Tibial artery (tissue), 4 donors: ENCODE measurements around the gene CSNK1D.
A peak's percentile ranks its signal among the peaks of the same experiment; 100 is the strongest.
"Not testable (repeated sequence)": the region's sequence is repeated elsewhere in the genome, so short reads cannot be mapped to it uniquely, and the experiment has no call there.

ENCODE experiments used
- DNase-seq, 2 donors: peaks; one replicate each; pipeline ENCODE4 v3.0.0-alpha.2; 2019
- H3K27ac ChIP-seq, 2 donors: fragments of 200-600 bp; sonication (generic) in 1 of 2; 1 replicate in 1 of 2; 2 replicates in 1 of 2; pipeline ENCODE4 v1.5.1; 2018 to 2019; ENCODE audit warnings: mild to moderate bottlenecking in 1 of 2
- H3K27me3 ChIP-seq, 2 donors: fragments of 200-600 bp; sonication (generic) in 1 of 2; one replicate each; pipeline versions ENCODE4 v1.5.1 to v1.6.0; 2016 to 2019
- H3K36me3 ChIP-seq, 3 donors: fragments of 200-600 bp; sonication (generic) in 2 of 3; one replicate each; pipeline ENCODE4 v1.5.1; 2016 to 2019; ENCODE audit warnings: mild to moderate bottlenecking in 2 of 3
- H3K4me1 ChIP-seq, 4 donors: fragments of 200-600 bp; sonication (generic) in 2 of 4; 1 replicate in 3 of 4; 2 replicates in 1 of 4; pipeline ENCODE4 v1.5.1; 2016 to 2019
- H3K4me3 ChIP-seq, 2 donors: fragments of 200-600 bp; sonication (generic) in 1 of 2; 1 replicate in 1 of 2; 2 replicates in 1 of 2; pipeline ENCODE4 v1.5.1; 2018 to 2019; ENCODE audit warnings: mild to moderate bottlenecking in 2 of 2
- H3K9me3 ChIP-seq, 3 donors: fragments of 200-600 bp; sonication (generic) in 1 of 3; one replicate each; pipeline ENCODE4 v1.5.1; 2016 to 2019
- intact Hi-C: fragments of 100-400 bp; cut with DNase I; formaldehyde crosslinking; loops from one replicate; pipeline ENCODE4 v1.15.0; 2023; ENCODE audit warnings: low total_unique reads
- TF ChIP-seq, protein P1 (sequence below), 2 experiments: fragments of 200-600 bp in 1 of 2; fragments of 450-650 bp in 1 of 2; IDR thresholded peaks; one replicate each; pipeline ENCODE4 v1.5.1; 2017 to 2019; ENCODE audit warnings: antibody characterized with exemption in 2 of 2, mild to moderate bottlenecking in 1 of 2, moderate library complexity in 1 of 2

The CSNK1D gene

DNA sequence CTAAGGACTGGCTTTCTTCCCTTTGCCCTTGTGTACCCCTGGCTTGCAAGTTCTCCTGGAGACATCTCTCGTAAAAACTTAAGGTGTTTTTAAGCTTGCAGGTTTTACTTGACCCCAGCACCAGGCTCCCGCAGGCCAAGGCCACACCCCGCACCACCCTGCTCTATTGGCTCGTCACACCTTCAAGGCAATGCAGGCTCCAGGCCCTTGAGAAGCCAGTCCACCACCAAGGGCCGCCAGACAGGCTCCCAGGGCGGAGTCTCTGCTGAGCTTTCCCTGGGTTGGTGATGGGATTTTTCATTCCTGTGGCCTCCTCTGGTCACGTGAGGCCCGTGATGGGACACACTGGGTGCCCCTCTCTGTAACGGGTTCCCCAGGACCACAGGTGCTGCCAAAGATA, 9.9 kb downstream of the CSNK1D start:
- TF ChIP-seq, protein P1, sequence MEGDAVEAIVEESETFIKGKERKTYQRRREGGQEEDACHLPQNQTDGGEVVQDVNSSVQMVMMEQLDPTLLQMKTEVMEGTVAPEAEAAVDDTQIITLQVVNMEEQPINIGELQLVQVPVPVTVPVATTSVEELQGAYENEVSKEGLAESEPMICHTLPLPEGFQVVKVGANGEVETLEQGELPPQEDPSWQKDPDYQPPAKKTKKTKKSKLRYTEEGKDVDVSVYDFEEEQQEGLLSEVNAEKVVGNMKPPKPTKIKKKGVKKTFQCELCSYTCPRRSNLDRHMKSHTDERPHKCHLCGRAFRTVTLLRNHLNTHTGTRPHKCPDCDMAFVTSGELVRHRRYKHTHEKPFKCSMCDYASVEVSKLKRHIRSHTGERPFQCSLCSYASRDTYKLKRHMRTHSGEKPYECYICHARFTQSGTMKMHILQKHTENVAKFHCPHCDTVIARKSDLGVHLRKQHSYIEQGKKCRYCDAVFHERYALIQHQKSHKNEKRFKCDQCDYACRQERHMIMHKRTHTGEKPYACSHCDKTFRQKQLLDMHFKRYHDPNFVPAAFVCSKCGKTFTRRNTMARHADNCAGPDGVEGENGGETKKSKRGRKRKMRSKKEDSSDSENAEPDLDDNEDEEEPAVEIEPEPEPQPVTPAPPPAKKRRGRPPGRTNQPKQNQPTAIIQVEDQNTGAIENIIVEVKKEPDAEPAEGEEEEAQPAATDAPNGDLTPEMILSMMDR (IDR thresholded peaks at IDR 0.05): no peak
- Histone ChIP-seq H3K9me3 (no peaks in the 10 kb centered on the region), H3K27ac (no peak overlapping the region), H3K36me3 (peaks cover 52 to 76% (median 76%) of the 10 kb centered on the region in 3 donors), H3K4me3 (no peak overlapping the region), H3K4me1 (peaks cover 4 to 33% (median 27%) of the 10 kb centered on the region in 4 donors), H3K27me3 (no peaks in the 10 kb centered on the region)
- intact Hi-C loops: no loop called here
- no peak for DNase-seq

- no peaks in the 10 kb centered on the region for H3K27me3 ChIP-seq
- H3K4me3 ChIP-seq: no peak overlapping the region
- no peak for DNase-seq
- peaks cover 0 to 20% (median 16%) of the 10 kb centered on the region in 4 donors for H3K4me1 ChIP-seq
- H3K9me3 ChIP-seq: no peaks in the 10 kb centered on the region
- H3K36me3 ChIP-seq: peaks cover 62 to 89% (median 83%) of the 10 kb centered on the region in 3 donors
- intact Hi-C loops: no loop called here
- no peak overlapping the region for H3K27ac ChIP-seq
- TF ChIP-seq, protein P1 (IDR thresholded peaks at IDR 0.05): no peak
Observed at GRCh38 chr17:82262344-82262743, 11.2 kb downstream of the CSNK1D start.

- H3K27ac ChIP-seq, H3K27me3 ChIP-seq, H3K9me3 ChIP-seq, intact Hi-C loops, H3K4me1 ChIP-seq, DNase-seq, H3K4me3 ChIP-seq: not testable (repeated sequence)
- peaks cover 64 to 97% (median 77%) of the 10 kb centered on the region in 3 donors for H3K36me3 ChIP-seq
Observed at GRCh38 chr17:82259972-82260961, 13.2 kb downstream of the CSNK1D start.

- TF ChIP-seq, protein P1 (IDR thresholded peaks at IDR 0.05): no peak
- Histone ChIP-seq H3K4me1 (no peaks in the 10 kb centered on the region), H3K27ac (peak overlapping the region in 1 of 2 donors; percentile 11), H3K9me3 (no peaks in the 10 kb centered on the region), H3K4me3 (no peak overlapping the region), H3K27me3 (no peaks in the 10 kb centered on the region), H3K36me3 (peaks cover 62 to 97% (median 77%) of the 10 kb centered on the region in 3 donors)
- no peak for DNase-seq
- intact Hi-C loops: no loop called here
Observed at GRCh38 chr17:82258555-82258954, 14.9 kb downstream of the CSNK1D start.

DNA sequence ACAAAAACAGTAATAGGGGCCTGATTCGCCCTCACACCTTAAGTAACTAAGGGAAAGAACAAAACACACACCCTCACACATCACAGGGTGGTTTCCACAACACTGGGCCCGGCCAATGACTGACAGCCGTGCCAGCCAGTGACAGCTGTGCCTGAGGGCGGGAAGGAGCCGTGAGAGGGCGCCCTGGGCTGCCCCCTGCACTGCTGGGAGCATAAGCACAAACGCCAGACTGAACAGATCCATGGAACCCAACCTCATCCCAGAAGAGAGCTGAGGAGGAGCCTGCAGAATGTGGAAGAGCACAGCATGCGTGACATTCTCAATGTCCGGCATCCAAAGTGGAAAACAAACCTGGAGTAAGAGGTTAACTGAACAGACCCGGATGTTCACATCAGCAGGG, 16.0 kb downstream of the CSNK1D start:
- no peak overlapping the region for H3K27ac ChIP-seq
- no peaks in the 10 kb centered on the region for H3K9me3 ChIP-seq
- no peaks in the 10 kb centered on the region for H3K4me1 ChIP-seq
- intact Hi-C loops: no loop called here
- H3K27me3 ChIP-seq: no peaks in the 10 kb centered on the region
- peaks cover 68 to 97% (median 77%) of the 10 kb centered on the region in 3 donors for H3K36me3 ChIP-seq
- no peak for DNase-seq
- TF ChIP-seq, protein P1 (IDR thresholded peaks at IDR 0.05): no peak
- no peak overlapping the region for H3K4me3 ChIP-seq

DNA sequence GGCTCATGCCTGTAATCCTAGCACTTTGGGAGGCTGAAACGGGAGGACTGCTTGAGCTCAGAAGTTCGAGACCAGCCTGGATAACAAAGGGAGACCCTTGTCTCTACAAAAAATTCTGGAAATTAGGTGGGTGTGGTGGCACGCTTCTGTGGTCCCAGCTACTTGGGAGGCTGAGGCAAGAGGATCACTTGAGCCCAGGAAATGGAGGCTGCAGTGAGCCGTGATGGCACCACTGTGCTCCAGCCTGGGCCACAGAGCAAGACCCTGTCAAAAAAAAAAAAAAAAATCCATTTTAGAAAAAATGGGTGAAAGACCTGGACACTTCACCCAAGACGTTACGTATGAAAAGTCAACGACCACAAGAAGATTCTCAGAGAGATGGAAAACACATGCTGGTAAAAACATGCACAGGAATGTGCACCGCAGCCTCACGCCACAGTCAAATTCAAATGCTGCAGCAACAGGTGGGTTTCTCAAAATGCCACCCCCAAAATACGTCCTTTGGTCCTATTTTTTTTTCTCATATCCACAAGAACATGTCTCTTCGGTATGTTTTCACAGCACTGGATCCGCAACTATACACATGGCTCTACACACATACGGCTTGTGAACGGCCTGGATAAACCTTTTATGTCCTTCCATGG, 17.1 kb downstream of the CSNK1D start:
- no peak for DNase-seq
- TF ChIP-seq, protein P1 (IDR thresholded peaks at IDR 0.05): no peak
- intact Hi-C loops: no loop called here
- Histone ChIP-seq H3K36me3 (peaks cover 68 to 97% (median 77%) of the 10 kb centered on the region in 3 donors), H3K27me3 (no peaks in the 10 kb centered on the region), H3K27ac (no peak overlapping the region), H3K4me1 (no peaks in the 10 kb centered on the region), H3K9me3 (no peaks in the 10 kb centered on the region), H3K4me3 (no peak overlapping the region)
